Putamen (tissue), 1 donor: ENCODE results near the gene SMARCA5.
"Not testable (repeated sequence)": the region's sequence is repeated elsewhere in the genome, so short reads cannot be mapped to it uniquely, and the experiment has no call there.

Source experiments
- DNase-seq: peaks from one replicate; pipeline ENCODE4 v3.0.0-alpha.2; 2016; ENCODE audit warnings: low spot score

Gene SMARCA5, protein sequence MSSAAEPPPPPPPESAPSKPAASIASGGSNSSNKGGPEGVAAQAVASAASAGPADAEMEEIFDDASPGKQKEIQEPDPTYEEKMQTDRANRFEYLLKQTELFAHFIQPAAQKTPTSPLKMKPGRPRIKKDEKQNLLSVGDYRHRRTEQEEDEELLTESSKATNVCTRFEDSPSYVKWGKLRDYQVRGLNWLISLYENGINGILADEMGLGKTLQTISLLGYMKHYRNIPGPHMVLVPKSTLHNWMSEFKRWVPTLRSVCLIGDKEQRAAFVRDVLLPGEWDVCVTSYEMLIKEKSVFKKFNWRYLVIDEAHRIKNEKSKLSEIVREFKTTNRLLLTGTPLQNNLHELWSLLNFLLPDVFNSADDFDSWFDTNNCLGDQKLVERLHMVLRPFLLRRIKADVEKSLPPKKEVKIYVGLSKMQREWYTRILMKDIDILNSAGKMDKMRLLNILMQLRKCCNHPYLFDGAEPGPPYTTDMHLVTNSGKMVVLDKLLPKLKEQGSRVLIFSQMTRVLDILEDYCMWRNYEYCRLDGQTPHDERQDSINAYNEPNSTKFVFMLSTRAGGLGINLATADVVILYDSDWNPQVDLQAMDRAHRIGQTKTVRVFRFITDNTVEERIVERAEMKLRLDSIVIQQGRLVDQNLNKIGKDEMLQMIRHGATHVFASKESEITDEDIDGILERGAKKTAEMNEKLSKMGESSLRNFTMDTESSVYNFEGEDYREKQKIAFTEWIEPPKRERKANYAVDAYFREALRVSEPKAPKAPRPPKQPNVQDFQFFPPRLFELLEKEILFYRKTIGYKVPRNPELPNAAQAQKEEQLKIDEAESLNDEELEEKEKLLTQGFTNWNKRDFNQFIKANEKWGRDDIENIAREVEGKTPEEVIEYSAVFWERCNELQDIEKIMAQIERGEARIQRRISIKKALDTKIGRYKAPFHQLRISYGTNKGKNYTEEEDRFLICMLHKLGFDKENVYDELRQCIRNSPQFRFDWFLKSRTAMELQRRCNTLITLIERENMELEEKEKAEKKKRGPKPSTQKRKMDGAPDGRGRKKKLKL

DNA sequence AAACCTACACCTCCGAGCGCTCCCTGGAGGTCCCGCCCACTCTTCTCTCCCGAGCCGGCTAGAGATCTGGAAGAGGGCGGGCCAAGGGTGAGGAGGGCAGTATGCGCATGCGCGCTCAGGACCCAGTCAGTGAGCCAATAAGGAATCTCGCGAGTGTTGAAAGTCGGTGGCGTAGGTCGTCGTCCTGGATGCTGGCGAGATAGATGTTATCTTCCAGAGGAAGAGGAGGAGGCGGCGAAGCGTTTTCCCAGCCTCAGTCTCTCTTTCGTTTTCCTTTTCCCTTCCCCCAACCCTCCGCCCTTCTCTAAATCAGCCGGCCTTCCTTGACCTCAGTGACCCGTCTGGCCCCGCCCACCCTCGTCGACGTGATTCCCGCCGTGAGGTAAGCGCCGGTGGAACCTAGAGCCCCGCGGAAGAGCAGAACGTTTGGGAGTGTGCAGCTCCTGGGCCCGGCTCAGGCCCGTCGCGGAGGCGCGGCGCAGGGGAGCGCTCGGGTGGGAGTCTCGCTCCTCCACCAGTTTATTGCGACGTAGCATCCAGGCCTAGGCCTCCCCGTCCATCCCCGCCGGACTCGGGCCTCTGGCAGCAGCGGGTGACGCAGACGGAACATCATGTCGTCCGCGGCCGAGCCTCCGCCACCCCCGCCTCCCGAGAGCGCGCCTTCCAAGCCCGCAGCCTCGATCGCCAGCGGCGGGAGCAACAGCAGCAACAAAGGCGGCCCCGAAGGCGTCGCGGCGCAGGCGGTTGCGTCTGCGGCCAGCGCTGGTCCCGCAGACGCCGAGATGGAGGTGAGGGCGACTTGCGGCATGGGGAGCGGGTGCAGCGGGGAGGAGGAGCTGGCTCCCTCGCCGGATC is at the start of gene SMARCA5:
Gene SMARCA5 (plus strand): TSS at position 389 of the 855 bp plus-strand sequence. CDS start 223 bp downstream, at position 612.
- peak; percentile 96 for DNase-seq

DNA sequence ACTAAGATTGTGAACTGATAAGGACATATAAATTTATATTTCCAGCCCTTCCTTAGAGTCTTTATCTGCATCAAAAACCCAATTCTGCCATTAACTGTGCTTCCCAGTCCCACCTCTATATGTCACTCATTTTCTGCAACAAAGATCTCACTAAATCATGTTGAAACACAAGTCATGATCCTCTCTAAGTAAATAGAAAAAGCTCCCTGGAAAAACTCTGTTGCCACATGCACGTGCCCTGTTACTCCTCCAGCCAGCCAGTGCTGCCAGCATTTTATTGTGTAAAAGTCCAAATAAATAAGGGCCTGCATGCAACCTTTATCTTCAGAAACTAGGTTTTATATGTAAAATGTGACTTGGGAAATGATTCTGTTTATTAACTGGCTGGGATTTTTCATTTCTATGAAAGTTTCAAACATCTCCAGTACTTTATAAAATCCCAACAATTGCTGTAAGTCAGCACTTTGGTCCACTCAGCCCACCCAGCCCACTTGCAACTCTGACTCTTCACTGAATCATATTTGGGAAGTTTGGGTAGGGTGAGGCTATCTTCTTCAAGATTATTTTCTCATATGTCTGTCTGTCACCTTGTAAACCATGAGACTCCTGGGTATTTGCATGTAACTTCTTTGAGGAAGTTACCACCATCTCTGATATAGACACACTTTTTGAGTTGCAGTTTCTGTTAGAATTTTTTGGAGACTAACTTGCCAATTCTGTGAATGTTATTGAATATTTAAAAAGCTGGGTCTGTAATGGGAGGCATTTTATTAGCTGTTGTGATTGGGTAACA is 40.0 kb upstream of the SMARCA5 start:
- no peak for DNase-seq

DNA sequence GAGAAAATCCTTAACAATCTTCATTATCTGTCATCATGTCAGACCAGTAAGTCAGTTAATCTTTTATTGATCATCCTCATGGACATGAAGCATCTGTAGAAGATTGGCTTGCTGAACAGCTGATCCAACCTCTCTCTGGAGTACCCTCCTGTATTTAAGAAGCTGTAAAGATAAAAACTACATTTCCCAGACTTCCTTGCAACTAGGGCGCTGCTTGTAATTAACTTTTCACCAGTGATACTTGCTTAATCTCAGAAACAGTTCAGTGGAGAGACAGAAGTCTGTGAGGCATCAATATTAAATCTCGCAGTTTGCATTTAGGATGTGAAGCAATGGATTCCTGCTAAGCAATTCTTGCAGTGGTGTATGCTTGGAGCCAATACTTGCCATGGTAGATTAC is 36.0 kb upstream of the SMARCA5 start:
- DNase-seq, result no peak

DNA sequence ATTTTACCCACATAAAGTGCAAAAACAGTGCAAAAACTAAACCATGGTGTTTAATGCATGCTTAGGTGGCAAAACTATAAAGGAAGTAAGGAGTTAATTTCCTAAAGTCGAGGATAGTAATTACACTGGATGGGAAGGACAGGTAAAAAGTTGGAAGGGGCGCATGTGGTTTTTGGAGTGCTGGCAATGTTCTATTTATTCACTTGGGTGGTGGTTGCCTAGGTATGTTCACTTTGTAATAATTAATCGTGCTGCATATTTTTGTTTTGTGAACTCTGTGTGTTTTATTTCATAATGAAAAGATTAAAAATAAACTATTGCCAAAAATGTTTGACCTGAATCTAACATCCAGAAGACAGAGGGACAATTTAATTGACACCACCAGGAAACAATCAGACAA is 32.1 kb upstream of the SMARCA5 start:
- DNase-seq, result no peak

DNA sequence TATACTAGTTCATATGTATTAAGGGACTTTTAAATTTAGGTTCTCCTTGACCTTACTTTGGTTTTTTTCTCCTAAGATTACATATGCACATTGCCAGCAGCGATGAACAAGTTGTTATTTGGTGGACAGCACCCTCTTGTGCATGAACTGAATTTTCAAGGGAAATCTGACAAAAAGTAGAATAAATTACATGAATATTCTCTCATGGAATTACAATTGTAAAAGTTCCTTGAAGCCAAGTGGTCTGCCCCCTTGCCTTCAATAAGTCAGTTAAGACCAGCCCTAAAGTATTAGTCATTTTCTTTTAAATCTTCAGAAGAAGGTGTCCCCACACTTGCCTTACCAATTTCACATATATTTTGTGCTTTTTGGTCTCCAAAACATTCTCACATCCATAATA is 30.7 kb upstream of the SMARCA5 start:
- DNase-seq, result peak; percentile 66

DNA sequence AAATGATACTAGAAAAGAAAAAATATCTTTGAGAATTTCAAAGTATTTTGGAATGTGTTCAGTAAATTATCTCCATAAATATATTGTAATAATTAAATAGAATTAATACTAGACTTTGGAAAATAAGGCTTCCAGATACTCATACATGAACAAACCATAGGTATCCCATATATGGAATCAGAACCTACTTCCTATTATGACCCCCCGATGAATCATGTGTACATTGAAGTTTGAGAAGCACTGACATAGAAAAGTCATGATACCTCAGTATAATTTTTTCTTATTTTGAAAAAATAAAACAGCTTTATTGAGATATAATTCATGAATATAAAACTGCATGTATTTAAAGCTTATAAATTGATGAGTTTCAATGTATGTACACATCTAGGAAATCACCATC is 27.2 kb upstream of the SMARCA5 start:
- DNase-seq, result no peak

DNA sequence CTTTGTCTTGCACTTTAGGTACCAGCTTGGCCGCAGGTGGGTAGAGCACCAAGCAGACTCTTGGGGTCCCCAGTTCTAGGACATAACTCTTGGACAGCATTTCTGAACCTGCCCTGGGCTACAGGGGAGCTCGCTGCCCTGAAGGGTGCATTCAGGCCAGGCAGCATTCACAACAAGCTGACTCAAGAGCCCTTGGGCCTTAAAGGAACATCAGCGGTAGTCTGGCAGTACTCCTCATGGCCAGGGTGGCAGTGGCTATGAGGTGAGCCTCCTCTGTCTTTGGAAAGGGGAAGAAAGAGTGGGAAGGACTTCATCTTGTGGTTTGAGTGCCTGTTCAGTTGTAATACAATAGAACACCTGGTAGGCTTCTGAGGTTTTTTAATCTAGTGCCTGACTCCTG is 24.8 kb upstream of the SMARCA5 start:
- DNase-seq, result no peak

DNA sequence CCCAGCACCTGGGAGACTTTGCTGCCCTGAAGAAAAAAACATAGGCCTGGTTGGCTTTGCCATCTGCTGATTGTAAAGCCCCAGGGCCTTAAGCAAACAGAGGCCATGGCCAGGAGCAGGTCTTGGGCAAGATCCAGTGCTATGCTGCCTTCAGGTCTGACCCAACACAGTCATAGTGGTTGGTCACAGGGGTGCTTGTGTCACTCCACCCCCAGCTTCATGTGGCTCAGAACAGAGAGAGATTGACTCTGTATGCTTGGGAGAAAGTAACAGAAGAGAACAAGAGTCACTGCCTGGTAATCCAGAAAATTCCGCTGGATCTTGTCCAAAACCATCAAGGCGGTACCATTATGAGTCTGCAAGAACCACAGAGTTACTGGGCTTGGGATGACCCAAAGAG is 24.4 kb upstream of the SMARCA5 start:
- no peak for DNase-seq

DNA sequence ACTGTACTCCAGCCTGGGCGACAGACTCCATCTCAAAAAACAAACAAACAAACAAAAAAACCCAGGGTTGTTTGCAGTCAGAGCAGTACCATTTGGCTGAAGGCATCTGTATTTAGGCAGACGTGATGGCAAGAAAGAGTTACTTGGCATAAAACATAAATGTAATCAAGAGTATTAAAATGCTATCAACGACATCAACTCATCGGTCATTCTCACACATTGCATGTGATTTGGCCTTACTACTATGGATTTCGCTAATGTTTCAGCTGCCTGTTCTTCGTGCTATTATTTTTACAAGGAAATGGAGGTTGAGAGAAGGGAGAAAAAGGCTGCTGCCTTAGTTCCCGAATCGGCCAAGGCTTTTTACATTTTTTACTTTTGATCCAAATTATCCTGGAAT is 15.5 kb upstream of the SMARCA5 start:
- DNase-seq, result no peak

DNA sequence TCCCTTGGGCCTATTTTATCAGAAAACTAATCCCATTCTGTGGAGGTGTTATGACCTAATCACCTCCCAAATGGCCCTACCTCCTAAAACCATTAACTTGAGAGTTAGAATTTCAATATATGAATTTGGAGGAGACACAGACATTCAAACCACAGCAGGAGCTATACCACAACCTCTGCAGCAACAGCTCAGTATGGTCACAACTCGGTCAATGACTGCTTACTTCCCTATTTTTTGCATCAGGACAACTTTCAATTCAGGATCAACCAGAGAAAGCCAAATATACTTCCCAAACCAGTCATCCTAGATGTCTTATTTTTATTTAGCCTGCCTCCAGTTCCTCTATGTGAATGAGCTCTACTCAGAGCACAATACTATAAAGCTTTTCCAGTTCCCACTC is 11.3 kb upstream of the SMARCA5 start:
- DNase-seq, result no peak

DNA sequence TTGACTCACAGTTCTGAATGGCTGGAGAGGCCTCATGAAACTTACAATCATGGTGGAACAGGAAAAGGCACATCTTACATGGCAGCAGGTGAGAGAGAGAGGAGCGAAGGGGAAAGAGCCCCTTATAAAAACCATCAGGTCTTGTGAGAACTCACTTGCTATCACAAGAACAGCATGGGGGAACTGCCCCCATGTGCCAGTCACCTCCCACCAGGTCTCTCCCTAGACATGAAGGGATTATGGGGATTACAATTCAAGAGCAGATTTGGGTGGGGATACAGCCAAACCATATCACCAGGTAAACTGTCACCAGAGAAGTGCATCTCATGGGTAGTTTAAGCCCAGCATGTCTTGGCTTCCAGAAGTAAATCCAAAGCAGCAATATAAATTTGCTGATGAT is 7.5 kb upstream of the SMARCA5 start:
- no peak for DNase-seq

DNA sequence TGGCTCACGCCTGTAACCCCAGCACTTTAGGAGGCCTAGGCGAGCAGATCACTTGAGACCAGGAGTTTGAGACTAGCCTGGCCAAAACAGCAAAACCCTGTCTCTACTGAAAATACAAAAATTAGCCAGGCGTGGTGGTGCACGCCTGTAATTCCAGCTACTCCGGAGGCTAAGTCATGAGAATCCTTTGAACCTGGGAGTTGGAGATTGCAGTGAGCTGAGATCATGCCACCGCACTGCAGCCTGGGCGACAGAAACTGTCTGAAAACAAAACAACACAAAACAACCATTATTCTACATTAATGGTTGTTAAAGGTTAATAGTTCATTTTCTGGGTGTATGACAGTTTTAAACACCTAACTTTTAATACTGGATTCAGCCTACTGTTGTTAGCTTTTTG is 1.6 kb upstream of the SMARCA5 start:
- no peak for DNase-seq

DNA sequence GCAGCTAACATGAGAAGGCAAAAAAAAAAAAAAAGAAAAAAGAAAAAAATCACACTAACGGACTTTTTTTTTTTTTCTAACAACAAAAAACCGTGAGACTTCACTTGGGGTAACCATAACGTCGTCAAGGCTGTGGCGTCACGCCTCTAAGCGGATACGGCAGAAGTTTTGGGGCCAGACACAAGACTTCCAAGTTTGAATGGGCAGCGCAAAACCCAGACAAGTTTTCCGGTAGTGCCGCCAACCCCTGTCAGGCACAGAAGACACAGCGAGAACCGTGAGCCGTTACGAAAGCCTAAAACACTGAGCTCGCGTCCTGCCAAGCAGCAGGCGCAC is 556 bp upstream of the SMARCA5 start:
- no peak for DNase-seq

DNA sequence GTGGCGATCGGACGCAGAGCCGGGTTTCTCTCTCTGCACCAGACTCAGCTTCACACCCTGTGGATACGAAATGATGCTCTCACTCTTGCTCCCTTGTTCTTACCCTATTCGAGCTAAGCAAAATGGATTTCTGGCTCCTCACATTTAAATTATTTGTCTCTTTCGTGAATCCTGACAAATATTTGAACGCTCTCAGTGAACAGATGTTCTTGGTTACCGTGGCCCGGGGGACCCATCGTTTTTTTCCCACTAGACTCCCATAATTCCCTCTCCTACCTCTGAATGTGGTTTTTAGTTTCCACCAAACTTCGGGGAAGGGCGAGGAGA is 630 bp downstream of the SMARCA5 start:
- no peak for DNase-seq

DNA sequence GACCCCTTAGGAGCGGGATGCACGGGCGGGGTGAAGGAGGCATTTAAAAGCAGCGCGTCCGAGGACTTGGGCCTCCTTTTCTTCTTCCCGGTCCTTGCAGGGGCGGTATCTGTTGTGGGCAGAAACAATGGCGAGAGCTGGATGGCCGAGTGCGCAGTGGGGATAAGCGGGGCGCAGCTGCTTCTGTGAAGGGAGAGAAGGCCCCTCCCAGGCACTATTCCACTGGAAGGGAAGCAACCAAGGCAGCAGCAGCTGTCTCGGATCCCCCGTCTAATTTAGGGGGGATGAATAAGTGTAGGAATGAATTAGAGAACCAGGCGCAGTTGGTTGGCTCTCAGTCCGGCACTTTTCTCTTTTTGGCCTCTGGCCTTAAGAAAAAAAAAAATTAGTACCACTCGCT is 995 bp downstream of the SMARCA5 start:
- peak; percentile 55 for DNase-seq

DNA sequence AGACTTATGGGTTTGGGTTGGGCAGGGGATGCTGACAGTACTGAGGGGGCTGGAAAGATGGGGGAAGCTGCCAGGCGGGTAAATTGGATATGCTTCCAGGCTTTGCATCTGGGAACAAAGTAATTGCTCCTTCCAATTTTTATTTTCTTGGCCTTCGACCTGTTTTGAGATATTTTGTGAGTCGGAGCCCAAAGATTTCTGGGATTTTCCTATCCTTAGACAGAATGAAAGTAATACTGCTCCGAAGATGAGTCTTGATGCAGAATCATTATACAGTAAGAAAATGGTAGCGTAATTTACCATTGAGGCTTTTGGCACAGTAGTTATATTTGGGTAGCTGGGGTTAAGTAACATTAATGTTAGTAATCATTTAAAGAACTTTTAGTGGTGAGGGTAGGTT is 1.4 kb downstream of the SMARCA5 start:
- no peak for DNase-seq

DNA sequence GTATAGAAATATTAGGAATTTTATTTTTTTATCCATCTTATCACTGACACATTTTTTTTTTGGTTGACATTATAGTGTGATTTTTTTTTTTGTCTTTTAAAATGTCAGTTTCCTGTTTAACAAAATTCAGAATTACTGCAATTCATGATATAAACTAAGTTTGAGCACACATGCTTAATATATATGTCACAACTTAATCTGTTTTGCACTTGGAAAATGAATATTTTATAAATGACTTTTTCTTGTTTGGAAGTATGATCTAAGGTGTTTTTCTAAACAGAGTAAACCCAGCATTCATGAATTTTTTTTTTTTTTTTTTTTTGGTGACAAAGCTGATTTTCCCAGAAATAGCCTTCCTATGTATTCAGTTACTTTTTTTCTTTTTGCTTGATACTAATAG is 2.4 kb downstream of the SMARCA5 start:
- DNase-seq, result no peak

DNA sequence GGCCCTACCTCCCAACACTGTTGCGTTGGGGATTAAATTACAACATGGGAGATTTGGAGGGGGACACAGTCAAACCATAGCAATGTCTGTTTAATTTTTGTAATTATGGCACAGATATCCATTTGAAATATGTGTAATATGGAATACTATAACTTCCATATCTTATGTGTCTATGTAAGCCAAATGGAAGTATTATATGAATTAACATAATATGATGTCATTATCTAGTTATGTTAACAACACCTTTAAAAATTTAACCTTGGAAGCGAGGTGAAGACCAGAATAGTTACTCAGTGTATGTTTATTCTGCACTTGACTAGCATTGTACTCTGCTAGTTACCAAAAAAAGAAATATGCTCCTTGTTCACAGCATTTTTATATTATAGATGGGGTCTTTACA is 4.3 kb downstream of the SMARCA5 start:
- DNase-seq, result no peak

DNA sequence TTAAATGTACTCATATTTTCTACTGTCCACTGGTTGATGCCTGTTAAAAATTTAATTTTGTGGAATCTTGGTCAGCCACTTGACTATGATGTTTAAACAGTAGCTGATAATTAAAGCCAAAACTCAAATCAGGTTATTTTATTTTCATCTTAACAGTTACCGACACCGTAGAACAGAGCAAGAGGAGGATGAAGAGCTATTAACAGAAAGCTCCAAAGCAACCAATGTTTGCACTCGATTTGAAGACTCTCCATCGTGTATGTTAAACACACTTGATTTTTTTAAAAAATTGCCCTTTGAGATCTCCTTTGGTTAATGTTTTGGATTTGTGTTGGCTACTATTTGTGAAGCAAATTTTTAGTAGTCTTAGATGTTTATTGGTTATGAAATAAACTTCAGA is 10.7 kb downstream of the SMARCA5 start:
- no peak for DNase-seq

DNA sequence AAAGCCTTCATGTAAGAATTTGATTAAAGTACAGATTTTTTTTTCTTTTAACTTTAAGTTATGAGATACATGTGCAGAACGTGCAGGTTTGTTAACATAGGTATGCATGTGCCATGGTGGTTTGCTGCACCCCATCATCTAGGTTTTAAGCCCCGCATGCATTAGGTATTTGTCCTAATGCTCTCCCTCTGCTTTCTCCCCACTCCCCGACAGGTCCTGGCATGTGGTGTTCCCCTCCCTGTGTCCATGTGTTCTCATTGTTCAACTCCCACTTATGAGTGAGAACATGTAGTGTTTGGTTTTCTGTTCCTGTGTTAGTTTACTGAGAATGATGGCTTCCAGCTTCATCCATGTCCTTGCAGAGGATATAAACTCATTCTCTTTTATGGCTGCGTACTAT is 14.5 kb downstream of the SMARCA5 start:
- DNase-seq, result not testable (repeated sequence)

DNA sequence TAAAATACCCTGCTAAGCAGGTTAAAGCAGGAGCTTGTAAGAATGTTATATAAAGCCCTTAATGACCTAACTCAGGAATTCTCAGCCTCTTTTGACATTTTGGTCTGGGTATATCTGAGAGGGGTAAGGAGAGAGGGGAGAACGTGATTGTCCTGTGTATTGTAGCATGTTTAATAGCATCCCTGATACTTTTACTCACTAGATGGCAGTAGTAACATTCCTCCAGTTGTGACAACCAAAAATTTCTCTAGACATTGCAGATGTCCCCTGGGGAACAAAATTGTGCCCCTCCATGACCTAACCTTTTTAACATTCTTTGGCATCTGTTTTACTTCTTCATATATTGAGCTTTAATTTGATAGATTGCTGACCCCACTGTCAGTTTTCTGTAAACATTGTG is 17.9 kb downstream of the SMARCA5 start:
- no peak for DNase-seq
